H1 (cell line): ENCODE data around the gene GAPDHS. TPM values are rescaled to one million over a fixed set of nuclear protein-coding genes. Genes with fewer than 3 reads are reported as not detected.

Source experiments
- PHF8 ChIP-seq: fragments of 200-600 bp; sonication (generic); conservative IDR thresholded peaks from 2 replicates; pipeline ENCODE4 v1.7.1; 2012; ENCODE audit warnings: low read depth, mild to moderate bottlenecking, inconsistent platforms, low read length, moderate library complexity
- TCF12 ChIP-seq: IDR thresholded peaks from 2 replicates; pipeline ENCODE4 v1.6.1; 2011; ENCODE audit warnings: low read depth, mild to moderate bottlenecking, low read length
- USF2 ChIP-seq: IDR thresholded peaks from 2 replicates; pipeline ENCODE4 v1.6.1; 2011; ENCODE audit warnings: low read length, improper control_type of control experiment
- polyA plus RNA-seq, 7 experiments: library from polyadenylated mRNA; depleted of rRNA in 3 of 7; stranded (reverse) in 5 of 7; unstranded in 2 of 7; fragments of >200 nt in 5 of 7; fragments of 200-250 nt in 2 of 7; gene quantifications; 1 replicate in 5 of 7; 2 replicates in 1 of 7; 4 replicates in 1 of 7; pipeline versions ENCODE4 v1.2.1 to v1.2.3, GENCODE V29; 2011 to 2013; ENCODE audit warnings: missing spikeins in 2 of 7, mixed read lengths in 2 of 7
- total RNA-seq: library from RNA; stranded (reverse); fragmentation: NEBNext Ultra II Directional; extraction: Animal tissue kit (Norgen Biotek cat#: 25700); gene quantifications from 2 replicates; pipeline ENCODE4 v1.2.1, GENCODE V29; 2021

The GAPDHS gene
- total and polyA plus RNA-seq, 2 of the 8 experiments (the other 6 are each of a cell fraction or from before 2014, with no cell fraction given) = 0.26 TPM; not detected in 1

DNA sequence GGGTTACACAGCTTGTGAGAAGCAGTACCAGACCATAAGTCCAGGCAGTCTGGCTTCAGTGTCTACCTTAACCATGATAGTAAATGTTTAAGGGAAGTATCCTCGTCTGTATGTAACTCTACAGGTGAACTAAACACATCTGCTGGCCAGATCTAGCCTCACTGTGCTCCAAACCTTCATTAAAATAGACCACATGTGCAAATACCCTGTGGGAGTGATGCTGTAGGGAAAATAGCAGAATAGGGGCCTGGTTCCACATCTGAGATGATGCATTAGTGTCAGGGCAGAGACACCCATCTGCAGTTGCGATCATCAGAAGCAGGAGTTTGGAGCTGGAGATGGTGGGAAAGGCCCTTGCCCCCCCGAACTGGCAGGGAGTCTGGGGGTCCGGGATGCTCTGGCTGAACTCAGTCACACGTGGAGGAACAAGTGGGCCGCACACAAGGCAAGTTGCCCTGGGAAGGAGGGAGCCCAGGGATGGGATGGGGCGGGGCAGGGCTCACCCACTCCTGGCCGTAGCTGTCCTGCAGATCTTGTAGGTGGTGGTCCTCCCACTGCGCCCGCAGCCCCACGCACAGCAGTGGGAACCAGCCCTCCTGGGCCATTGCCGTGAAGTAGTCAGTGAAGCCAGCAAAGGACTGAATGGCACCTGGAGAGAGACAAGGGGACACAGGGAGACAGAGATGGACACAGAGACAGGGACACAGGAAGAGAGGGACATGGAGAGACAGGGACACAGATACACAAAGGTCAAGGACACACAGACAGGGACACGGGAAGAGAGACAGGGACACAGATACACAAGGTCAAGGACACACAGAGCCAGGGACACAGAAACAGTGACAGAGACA is 19.5 kb downstream of the GAPDHS start (continued):
- TF ChIP-seq USF2 (no peak), TCF12 (no peak), PHF8 (no peak)
